ENCODE results near the gene TRPT1. TPM values are rescaled to one million over a fixed set of nuclear protein-coding genes. Genes with fewer than 3 reads are reported as not detected.

Gene TRPT1
- total RNA-seq, 4 donors from 2014 or later = 34.1 to 89.1 (median 43.6) TPM

DNA sequence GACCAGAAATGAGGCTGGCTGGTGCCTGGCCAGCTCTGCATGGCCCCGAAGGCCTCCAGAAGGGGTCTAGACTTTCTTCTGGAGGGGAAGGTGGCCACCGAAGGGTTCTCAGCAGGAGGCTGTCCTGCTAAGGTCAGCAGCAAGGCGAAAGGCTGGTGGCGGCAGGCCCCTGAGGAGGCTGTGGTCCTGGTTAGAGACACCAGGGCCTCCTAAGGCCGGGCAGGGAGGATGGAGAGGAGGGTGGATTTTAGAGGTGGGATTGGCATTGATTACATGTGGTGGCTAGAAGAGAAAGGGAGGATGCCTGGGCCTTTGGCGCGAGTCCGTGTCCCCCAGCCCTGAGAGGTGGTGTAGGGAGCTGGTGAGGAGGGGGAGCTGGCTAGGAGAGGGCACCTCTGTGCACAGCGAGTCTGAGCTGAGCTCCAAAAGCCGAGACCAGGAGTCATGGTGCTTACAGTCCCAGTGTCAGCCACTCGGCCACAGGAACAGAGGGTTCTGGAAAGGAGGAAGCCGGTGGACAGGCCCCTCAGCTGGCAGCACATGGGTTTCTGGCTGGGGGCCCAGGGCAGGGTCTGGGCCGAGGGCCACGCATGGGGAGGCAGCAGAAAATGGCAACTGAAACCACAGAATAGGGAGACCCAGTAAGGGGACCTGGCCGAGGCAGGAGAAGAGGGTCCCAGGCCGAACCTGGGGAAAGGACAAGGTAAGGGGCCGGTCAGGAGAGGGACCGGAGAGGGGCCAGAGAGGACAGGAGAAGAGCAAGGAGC is 17.0 kb downstream of the TRPT1 start:
- TF ChIP-seq, protein P1, sequence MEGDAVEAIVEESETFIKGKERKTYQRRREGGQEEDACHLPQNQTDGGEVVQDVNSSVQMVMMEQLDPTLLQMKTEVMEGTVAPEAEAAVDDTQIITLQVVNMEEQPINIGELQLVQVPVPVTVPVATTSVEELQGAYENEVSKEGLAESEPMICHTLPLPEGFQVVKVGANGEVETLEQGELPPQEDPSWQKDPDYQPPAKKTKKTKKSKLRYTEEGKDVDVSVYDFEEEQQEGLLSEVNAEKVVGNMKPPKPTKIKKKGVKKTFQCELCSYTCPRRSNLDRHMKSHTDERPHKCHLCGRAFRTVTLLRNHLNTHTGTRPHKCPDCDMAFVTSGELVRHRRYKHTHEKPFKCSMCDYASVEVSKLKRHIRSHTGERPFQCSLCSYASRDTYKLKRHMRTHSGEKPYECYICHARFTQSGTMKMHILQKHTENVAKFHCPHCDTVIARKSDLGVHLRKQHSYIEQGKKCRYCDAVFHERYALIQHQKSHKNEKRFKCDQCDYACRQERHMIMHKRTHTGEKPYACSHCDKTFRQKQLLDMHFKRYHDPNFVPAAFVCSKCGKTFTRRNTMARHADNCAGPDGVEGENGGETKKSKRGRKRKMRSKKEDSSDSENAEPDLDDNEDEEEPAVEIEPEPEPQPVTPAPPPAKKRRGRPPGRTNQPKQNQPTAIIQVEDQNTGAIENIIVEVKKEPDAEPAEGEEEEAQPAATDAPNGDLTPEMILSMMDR (IDR thresholded peaks at IDR 0.05; ENCODE audit: low read depth) = no peak

DNA sequence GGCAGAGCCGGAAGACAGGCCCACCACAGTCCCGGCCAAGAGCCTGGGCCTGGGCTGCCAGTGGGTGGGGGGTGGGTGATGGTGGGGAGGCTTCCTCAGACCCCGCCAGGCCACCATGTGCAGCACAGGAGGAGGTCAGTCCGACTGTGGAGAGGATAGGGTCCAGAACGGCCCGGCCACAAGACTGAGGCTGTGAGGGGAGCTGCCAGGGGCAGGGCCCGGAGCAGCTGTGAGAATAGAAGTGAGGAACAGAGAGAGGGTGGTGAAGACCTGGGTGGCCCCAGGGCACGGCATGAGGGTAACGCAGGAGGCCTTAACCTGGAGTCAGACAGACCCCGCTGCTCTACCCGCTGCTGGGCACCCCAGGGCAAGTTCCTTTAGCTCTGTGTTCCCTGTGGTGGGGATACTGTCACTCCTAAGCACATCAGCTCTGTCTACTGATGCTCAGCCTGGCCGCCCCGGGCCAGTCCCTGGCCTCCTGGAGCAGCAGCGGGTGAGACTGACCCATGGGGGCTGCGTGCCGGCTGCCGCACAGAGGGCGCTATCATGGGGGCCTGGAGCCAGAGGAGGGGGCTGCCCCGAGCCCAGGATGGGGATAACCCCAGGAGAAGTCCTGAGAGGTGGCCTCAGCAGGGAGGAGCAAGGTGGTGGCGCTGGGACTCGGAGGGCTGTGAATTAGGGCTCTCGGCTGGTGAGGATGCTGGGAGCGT is 17.7 kb downstream of the TRPT1 start:
- TF ChIP-seq, protein P1 (IDR thresholded peaks at IDR 0.05; ENCODE audit: low read depth) = no peak

DNA sequence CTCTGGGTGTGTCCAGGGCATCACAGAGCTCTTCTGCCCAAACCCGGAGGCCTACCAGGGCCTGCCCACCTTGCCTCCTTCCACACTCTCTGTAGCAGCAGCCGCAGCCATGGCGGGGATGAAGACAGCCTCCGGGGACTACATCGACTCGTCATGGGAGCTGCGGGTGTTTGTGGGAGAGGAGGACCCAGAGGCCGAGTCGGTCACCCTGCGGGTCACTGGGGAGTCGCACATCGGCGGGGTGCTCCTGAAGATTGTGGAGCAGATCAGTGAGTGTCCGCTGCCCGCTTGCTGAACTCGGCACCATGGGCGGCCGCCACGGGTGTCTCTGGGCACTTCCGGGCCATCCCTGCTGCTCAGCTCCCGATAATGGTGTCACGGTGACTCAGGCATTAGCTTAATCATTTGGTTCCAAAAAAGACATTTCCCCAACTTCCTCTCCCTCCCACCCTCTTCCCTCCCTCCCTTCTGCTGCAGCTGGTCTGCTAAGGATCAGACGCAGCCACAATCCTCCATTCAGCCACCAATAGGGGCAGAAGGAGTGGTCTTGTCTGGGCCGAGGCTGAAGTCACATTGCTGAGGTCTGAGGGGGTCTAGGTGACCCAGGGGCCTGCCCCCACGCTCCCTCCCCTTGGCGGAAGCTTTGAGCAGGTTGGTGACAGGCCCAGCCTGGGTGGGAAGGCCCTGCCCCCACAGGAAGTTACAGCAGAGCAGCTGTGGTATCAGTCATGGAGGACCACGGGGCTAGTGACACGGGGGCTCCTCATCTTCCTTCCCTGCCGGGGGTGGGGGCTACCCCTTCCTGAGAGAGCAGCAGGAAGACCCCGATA is 18.5 kb downstream of the TRPT1 start:
- TF ChIP-seq, protein P1 (IDR thresholded peaks at IDR 0.05; ENCODE audit: low read depth) = no peak

DNA sequence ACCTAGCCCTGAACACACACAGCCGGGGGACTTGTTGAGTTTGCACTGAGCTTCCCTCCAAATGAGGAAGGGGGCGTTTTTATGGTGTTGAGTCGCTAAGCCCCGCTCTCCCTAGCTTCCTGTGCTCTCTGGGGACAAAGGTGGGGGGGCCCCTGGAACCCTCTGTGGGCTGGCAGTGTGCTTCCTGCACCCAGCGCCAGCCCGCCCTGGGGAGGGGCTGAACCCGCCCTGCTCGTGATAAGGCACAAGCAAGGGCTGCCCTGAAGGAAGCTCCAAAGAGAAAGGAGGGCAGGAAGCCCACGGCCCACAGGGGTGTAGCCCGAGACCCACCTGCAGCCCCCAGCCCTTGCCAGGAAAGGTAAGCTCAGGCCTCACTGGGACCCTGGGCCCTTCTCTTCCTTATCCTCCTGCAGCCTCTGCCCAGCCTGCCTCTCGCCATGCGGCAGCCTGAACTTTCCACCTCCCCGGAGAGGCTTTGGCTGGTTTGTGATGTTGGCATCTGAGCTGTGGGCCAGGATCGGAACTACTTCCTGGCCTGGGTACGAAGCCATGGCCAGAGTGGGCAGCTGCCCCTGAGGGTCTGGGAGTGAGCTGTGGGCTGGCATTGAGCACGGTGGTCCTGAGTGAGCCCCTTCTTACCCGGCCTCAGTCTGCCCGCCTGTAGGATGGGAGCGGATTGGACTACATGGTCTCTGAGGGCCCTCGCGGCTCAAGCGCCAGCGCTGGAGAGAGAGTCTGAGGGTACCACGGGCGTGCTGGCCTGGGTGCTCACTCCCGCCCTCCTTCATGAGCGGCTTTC is 19.3 kb downstream of the TRPT1 start, which contains the start of gene FERMT3:
Gene FERMT3 (plus strand): TSS at position 265 of the 799 bp plus-strand sequence. CDS start 644 bp downstream, outside the sequence.
- TF ChIP-seq, protein P1 (IDR thresholded peaks at IDR 0.05; ENCODE audit: low read depth) = no peak

DNA sequence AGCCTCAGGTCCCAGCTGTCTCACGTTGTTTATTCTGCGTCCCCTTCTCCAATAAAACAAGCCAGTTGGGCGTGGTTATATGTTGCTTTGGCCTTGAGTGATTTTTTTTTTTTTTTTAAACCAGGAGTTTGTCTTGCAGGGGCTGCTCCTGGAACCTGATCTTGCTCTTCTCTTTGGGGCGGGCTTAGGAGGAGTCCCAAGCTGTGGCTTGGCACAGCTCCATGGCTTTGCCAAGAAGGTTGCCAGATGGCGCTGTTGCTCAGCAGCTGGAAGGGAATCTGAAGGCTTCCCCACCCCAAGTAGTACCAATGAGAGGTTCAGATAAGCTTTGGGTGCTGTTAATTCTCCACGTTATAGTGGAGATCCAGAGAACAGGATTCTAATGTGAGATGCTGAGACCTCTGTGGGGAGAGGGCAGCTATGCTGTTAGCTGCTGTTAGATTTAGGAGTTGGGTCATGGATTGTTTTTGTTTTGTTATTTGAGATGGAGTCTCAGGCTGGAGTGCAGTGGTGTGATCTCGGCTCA is 21.5 kb downstream of the TRPT1 start:
- TF ChIP-seq, protein P1 (IDR thresholded peaks at IDR 0.05; ENCODE audit: low read depth) = no peak

DNA sequence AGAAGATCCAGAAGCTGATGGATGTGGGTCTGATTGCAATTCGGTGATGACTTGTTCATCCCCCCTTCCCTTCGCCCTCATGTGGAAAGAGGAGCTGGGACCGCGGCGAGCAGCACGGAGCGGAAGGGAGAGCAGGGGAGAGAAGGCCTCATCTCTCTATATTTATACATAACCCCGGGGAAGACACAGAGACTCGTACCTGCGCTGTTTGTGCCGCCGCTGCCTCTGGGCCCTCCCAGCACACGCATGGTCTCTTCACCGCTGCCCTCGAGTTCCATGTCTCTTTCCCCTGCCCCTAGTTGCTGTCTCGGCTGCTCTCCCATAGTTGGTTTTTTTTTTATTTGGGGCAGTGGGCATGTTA is 21.9 kb downstream of the TRPT1 start:
- TF ChIP-seq, protein P1 (IDR thresholded peaks at IDR 0.05; ENCODE audit: low read depth) = no peak
